ENCODE data around the gene PPIL6.

PPIL6 gene

DNA sequence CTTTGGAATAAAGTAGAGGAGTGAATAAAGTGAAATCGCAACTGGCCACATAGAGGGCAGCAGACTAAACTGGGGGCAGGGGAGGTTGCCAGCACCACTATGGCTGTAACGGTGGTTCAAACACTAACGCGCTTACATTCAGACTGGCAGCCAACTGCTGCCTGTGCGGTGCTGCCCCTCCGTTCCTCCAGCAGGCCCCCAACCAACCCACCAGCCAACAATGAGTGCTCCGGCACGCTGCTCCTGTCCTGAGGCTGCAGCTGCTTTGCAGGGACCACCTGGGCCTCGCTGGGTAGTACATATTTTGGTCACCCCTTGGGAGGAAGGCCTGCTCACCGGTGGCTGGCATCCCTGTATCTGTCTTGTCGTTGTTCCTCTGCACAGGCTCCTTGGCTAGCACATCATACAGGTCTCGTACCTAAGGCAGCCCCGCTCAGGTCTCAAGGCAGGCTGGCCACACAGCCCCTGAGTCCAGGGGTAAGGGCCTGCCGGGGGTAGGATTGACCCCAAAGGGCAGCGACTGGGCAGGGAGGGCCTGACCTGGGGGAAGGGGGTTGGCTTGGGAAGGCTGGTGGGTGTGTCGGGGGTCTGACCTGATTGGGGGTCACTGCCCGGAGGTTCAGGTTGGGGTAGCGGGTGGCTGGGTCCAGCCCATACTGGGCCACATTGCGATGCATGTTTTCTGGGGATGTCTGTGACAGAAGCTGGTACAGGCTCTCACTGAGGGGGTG, 8.8 kb upstream of the PPIL6 start:
- DNase-seq (ENCODE audit: low read depth), result no peak

GRCh38 chr6:109448615-109449014, 8.2 kb upstream of the PPIL6 start:
- no peak for DNase-seq (ENCODE audit: low read depth)

DNA sequence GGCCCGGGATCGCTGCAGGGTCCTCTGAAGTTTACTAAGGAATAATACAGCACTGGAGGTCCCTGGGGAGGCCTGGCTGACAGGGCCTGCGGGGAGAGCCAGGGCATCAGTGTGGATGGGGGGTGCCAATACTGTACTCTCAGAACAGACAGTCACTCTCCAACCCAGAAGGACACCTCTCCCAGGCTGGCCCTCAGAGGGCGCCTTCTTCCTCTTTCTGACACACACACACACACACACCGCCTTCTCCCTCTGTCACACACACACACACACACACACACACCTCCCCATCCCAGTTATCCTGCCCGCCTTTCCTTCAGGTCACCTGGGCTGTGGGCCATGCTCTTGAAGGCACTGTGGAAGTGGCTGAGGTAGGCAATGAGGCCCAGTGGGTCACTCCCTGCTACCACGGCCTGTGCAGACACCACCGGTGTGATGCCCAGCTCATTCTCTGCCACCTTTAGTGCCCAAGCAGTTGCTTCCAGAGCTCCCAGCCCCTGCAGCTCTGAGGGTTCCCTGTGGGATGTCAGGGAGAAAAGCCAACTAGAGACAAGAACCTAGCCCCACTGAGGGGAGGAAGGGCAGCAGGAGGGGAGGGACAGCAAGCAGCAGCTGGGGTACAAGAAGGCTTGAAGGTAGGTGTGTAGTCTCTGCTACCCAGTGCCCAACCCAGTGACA, 7.6 kb upstream of the PPIL6 start:
- no peak for DNase-seq (ENCODE audit: low read depth)

DNA sequence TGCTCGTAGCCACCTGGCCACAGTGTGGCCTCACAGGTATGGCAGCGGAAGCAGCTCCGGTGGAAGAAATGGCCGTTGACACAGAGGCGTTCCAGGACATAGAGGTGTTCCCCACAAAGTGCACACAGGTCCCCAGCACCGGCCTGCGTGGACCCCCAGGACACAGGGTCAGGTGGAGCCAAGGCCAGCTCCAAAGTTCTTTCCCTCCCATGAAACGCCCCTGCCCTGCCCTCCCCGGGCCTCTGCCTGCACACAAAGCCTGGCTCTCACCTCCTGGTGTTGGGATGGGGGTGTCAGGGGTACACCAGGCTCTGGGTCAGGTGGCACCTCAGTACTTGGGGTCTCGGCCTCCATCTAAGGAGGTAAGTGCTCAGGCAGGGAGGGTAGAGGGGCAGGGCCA, 6.7 kb upstream of the PPIL6 start:
- DNase-seq (ENCODE audit: low read depth), result no peak

DNA sequence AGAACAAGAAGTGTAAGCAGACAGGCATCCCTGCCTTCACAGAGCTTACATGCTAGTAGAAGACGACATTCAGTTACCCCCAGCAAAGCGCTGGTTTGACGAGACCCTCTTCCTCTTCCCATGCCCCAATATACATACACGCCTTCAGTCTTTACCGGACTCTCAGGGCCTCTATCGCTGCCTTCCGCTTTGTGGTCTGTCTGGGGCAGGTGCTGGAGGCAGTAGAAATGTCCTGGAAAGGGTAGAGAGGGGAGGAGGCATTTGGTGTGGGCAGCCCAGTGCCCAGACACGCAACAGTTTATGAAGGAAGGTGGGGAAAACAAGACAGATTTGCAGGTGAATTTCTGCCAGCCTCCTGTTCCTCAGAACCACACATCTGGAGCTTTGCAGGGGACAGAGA, 6.1 kb upstream of the PPIL6 start:
- DNase-seq (ENCODE audit: low read depth), result no peak

DNA sequence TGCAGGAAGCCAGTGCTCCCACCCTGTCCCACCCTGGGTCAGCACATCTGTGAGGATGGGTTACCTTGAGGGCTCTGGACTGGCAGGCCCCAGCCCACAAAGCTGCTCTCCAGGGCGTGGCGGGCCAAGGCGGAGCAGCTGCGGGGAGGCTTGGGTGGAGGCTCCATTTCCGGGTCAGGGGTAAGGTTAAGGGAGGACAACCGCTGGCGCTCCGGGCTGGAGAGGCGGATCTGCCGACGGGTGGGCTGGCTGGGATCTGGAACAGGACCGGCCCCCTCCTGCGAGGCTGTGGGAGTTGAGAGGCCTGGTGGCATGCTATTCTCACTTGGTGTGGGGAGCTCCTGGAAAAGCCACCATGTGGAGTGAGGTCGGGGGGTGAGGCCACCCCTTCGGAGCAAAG, 5.6 kb upstream of the PPIL6 start:
- no peak for DNase-seq (ENCODE audit: low read depth)

DNA sequence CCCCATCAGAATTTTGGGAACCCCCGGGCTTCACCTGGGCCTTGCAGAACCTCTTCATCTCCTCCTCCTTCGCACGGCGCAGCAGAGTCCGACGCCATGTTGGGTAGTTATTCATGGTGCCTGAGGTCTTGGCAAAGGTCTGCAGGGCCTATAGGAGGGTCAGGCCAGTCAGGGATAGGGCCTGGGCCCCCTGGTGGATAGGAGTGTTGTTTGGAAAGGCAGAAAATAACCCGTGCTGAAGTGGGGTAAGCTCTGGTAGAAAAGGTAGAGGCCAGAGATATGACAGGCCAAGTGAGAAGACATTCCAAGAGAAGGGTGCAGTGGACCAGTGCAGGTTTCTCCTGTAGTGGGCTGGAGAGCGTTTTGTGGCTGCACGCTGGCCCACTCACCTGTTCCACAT, 5.0 kb upstream of the PPIL6 start:
- no peak for DNase-seq (ENCODE audit: low read depth)

- DNase-seq (ENCODE audit: low read depth), result no peak
Observed at GRCh38 chr6:109443425-109443950, 3.1 kb upstream of the PPIL6 start.

- no peak for DNase-seq (ENCODE audit: low read depth)
Observed at GRCh38 chr6:109442393-109442924, 2.0 kb upstream of the PPIL6 start.

GRCh38 chr6:109441069-109441816, 815 bp upstream of the PPIL6 start:
- DNase-seq (ENCODE audit: low read depth), result no peak

DNA sequence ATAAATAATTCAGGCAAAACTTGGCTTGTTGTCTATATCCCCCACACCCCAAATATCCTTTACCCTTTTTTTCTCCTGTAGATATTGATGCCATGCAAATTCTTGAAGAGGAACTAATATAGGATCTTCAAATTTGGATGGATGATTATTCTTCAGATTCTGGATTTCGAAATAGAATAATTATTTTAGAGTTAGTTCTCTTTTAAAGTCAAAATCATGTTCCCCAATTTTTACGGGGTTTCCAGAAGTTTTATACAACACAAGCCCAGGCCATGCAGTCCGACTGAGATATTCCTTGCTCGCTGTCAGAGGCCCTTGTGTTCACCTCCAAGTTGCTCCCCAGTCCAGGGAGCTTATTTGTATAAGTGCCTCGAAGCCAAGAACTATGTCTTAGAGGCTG, 4.4 kb downstream of the PPIL6 start:
- DNase-seq (ENCODE audit: low read depth), result no peak

DNA sequence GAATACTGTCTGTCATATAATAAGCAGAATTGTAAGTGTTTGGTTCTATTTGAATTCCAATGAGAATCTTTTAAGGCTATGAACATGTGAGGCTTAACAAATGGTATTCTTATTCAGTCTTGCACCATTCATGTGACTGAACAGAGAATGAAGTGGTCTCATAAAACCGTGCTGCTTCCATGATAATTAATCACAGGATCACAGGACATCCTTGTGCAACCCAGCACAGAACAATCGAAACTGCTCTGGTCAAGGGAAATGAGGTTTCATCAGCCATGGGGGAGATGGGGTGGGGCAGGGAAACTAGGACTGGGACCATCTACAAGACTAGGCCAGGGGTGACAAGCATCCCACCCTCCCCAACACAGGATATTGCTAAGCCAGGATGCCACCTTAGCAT, 6.0 kb downstream of the PPIL6 start:
- no peak for DNase-seq (ENCODE audit: low read depth)

DNA sequence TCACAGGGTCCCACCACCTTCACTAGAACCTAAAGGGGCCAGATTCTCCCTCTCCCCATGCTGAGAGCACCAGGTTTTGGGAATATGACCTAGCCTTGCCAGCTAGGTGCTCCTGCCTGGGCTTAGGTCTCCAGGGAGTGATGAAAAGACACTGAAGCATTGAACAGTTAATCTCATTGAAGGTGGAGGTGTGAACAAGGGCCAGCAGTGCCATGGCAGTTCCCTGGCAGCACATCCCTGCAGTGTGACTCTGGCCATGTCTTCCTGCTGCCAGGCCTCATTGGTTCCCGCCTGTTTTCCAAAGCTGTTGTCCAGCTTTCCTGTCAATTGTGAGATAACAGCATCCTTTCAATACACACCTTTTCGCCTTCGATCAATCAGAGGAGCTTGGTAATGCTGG, 10.9 kb downstream of the PPIL6 start:
- no peak for DNase-seq (ENCODE audit: low read depth)

GRCh38 chr6:109428889-109429477, 11.4 kb downstream of the PPIL6 start:
- no peak for DNase-seq (ENCODE audit: low read depth)

GRCh38 chr6:109424946-109425345, 15.5 kb downstream of the PPIL6 start:
- no peak for DNase-seq (ENCODE audit: low read depth)

- no peak for DNase-seq (ENCODE audit: low read depth)
Observed at GRCh38 chr6:109421184-109421583, 19.2 kb downstream of the PPIL6 start.

- DNase-seq (ENCODE audit: low read depth), result no peak
Observed at GRCh38 chr6:109420751-109421150, 19.7 kb downstream of the PPIL6 start.

- DNase-seq (ENCODE audit: low read depth), result no peak
Observed at GRCh38 chr6:109417646-109418045, 22.8 kb downstream of the PPIL6 start.

- no peak for DNase-seq (ENCODE audit: low read depth)
Observed at GRCh38 chr6:109411034-109411433, 29.4 kb downstream of the PPIL6 start.

GRCh38 chr6:109406196-109406595, 34.2 kb downstream of the PPIL6 start:
- DNase-seq (ENCODE audit: low read depth), result no peak

DNA sequence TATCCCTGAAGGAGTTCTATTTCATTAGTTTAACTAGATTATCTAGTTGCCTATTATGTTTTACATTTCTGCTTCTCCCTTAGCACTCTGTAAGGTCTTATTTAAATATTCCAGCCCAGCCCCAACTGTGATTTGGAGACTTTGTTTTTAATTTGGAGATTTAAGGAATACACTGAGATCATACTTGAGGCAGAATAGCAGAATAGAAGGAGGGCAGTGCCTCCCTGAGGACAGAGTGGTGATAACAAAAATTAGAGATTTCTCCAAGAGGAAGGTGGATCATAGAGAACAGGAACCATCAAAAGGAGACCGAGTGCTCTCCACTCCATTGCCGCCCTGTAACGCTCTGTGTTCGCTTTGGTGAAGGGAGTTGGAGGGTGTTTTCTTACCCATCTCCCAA, 43.4 kb downstream of the PPIL6 start:
- no peak for DNase-seq (ENCODE audit: low read depth)

DNA sequence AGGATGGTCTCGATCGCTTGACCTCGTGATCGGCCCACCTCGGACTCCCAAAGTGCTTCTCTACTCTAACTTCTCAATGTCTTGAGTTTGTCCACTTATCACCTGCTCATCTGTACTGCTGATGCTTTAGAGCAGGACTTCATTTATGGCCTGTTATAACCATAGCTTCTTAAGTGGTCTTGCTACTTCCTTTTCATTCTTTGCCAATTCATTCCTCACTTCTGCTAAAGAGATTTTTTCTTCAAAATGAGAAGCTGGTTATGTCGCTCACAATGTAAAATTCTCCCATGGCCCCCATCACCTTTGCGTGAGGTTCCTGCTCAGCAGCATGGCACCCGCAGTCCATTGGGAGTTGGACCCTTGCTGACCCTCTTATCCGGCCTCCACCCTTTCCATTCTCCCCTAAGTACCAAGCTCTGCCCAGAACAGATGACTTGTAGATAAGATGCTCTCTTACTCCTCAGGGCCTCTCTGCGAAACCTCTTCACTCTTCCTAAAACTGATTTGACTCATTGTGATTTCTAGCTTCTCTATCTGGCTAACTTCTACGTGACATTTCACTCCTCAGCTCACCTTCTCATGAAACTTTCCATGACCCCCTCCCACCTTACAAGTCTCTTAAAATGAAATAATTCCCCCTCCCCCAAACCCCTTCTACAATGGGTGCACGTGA, 44.2 kb downstream of the PPIL6 start:
- DNase-seq (ENCODE audit: low read depth), result no peak

Measured in stimulated activated CD8-positive, alpha-beta memory T cell treated with anti-CD3 and anti-CD28 coated beads, Interleukin-7, amount 100 ng/mL, for 24 hours (primary cell).